Stimulated activated naive B cell treated with anti-CD40 and anti-IgM and Interleukin-4, amounts not matched to agents 10 μg/mL and 1 μg/mL and 100 μg/mL, for 72 hours (primary cell): ENCODE measurements around the gene REC8.

ENCODE experiments used
- ATAC-seq, 2 donors: fragments of 150-1000 bp; cut with Tn5 transposase; replicated peaks; 2 replicates each; pipeline ENCODE4 v1.10.0; 2021; ENCODE audit warnings: moderate library complexity in 1 of 2
- DNase-seq: peaks from one replicate; pipeline ENCODE4 v3.0.0; 2021
- H3K27ac Mint-ChIP-seq: one replicate; pipeline ENCODE4 v1.8.0; 2022; ENCODE audit warnings: mild to moderate bottlenecking, mixed read lengths
- H3K27me3 Mint-ChIP-seq, 2 donors: one replicate each; pipeline ENCODE4 v1.8.0; 2022; ENCODE audit warnings: mixed read lengths in 2 of 2
- H3K36me3 Mint-ChIP-seq, 2 donors: one replicate each; pipeline ENCODE4 v1.8.0; 2022; ENCODE audit warnings: mixed read lengths in 2 of 2, mild to moderate bottlenecking in 1 of 2
- H3K4me1 Mint-ChIP-seq, 2 donors: one replicate each; pipeline ENCODE4 v1.8.0; 2022; ENCODE audit warnings: mixed read lengths in 2 of 2, mild to moderate bottlenecking in 1 of 2
- H3K4me3 Mint-ChIP-seq, 2 donors: one replicate each; pipeline ENCODE4 v1.8.0; 2022; ENCODE audit warnings: mild to moderate bottlenecking in 2 of 2, mixed read lengths in 2 of 2, moderate library complexity in 1 of 2
- H3K9me3 Mint-ChIP-seq, 2 donors: one replicate each; pipeline ENCODE4 v1.8.0; 2022; ENCODE audit warnings: mixed read lengths in 2 of 2, mild to moderate bottlenecking in 1 of 2

The REC8 gene

DNA sequence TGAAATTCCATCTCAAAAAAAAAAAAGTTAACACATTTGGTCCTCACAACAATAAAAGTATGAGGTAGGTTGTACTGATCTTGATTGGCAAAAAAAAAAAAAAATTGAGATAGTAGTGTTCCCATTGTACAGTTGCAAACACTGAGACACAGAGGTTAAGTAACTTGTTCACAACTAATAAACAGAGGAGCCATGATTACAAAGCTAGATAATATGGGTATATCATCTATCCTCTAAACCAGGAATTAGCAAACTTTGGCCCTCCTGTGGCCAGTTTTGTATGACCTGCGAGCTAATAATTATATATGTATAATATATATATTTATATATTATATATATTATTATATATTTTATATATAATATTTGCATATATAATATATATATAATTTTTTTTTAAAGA, 38.1 kb upstream of the REC8 start:
- H3K4me3 Mint-ChIP-seq: no peak overlapping the region
- ATAC-seq (no peak), DNase-seq (no peak)
- H3K27ac Mint-ChIP-seq: no peak overlapping the region
- no peaks in the 10 kb centered on the region for H3K9me3 Mint-ChIP-seq
- H3K27me3 Mint-ChIP-seq: no peaks in the 10 kb centered on the region
- H3K36me3 Mint-ChIP-seq: peaks cover 20 to 23% of the 10 kb centered on the region in 2 donors
- peaks cover 33 to 46% of the 10 kb centered on the region in 2 donors for H3K4me1 Mint-ChIP-seq

DNA sequence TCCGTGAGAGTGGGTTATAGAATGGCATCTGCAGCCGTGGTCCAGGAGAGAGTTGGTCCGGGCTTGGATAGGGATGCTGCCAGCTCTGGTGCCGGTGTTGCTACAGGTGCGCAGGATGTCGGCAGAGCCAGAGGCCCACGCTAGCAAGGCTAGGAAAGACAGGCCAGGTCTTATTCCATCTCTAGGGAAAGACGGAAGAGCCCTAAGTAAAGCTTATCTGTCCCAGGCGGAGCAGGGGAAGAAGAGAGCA, 36.4 kb upstream of the REC8 start:
- Mint-ChIP-seq H3K9me3 (no peaks in the 10 kb centered on the region), H3K27me3 (no peaks in the 10 kb centered on the region), H3K4me1 (peaks cover 42 to 62% of the 10 kb centered on the region in 2 donors), H3K4me3 (peak overlapping the region; percentile 90 to 93), H3K27ac (peak overlapping the region; percentile 93), H3K36me3 (peaks cover 30 to 32% of the 10 kb centered on the region in 2 donors)
- ATAC-seq (peak; percentile 10), DNase-seq (no peak)

DNA sequence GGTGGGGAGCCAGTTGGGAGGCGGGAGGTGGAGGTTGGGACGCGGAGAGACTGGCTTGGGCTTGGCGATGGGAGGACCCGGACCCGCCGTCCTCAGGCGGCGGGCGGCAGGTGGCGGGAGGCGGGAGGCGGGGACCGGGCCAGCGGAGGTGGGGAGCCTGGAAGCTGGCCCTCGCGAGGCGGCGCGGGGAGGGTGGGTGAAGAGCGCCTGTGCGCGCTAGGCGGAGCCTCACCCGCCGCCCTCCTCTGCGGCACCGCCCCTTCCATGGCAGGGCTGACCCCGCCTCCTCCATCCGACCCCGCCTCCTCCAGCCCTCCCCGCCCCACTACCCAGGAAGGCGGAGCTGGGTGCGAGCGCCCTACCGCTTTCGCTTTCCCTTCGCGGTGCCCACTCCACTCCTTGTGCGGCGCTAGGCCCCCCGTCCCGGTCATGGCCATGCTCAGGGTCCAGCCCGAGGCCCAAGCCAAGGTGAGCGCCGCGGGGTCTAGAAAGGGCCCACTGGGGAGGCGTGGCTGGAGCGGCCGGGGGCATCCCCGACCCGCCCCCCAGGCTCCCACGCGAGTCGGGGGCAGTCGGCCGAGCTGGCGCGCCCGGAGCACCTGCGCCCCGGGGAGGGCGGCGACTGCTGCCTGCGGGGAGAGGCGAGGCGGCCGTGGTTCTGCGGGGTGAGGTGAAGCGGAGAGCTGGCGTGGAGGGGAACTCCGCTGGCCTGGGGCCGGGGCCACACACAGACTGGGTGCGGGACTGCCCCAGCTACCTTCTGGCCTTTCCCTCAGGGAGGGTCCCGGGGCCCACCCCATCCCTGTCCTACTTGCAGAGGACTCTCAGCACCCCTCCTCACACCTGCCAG, 35.8 kb upstream of the REC8 start, which contains the start of gene PSME1:
PSME1 (plus strand) TSS at position 361 of the 850 bp plus-strand sequence; CDS start at position 430, 69 bp downstream.
- ATAC-seq: peak; percentile 92 to 96
- H3K4me1 Mint-ChIP-seq: peaks cover 45 to 65% of the 10 kb centered on the region in 2 donors

DNA sequence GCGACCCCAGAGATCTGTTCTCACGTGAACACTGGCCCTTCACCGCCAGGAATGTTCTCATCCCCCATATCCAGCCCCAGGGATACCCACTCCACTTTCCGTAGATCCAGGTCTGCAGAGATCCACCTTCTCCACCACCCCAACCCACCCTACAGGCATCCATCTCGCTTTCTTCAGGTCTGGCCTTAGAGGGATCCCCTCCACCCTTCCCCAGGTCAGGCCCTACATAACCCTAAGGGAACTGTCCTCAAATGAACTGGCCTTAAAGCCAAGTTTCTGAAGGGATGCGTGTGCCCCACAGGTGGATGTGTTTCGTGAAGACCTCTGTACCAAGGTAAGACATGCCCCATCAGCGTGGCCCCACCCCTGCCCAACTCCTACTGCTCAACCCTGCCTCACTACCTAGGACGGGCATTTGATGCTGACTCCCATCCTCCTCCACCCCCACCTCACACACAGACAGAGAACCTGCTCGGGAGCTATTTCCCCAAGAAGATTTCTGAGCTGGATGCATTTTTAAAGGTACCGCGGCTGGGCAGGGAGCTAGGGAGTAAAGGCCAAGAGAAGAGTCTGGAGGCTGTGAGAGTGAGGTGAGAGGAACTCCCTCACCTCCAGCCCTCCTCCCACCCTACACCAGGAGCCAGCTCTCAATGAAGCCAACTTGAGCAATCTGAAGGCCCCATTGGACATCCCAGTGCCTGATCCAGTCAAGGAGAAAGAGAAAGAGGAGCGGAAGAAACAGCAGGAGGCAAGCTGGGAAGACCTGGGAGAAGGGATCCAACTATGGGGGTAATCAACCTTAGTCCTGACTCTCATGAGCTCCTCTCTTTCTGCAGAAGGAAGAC, 35.0 kb upstream of the REC8 start:
- ATAC-seq: no peak
- no peaks in the 10 kb centered on the region for H3K9me3 Mint-ChIP-seq
- H3K4me1 Mint-ChIP-seq: peaks cover 45 to 63% of the 10 kb centered on the region in 2 donors
- peak overlapping the region; percentile 97 for H3K27ac Mint-ChIP-seq
- DNase-seq: no peak
- peaks cover 30 to 35% of the 10 kb centered on the region in 2 donors for H3K36me3 Mint-ChIP-seq
- H3K27me3 Mint-ChIP-seq: no peaks in the 10 kb centered on the region
- H3K4me3 Mint-ChIP-seq: peak overlapping the region; percentile 90 to 93

More for the DNA sequence above, 35.8 kb upstream of the REC8 start, which contains the start of gene PSME1:
- Mint-ChIP-seq H3K27me3 (no peaks in the 10 kb centered on the region), H3K9me3 (no peaks in the 10 kb centered on the region), H3K4me3 (peak within 1 kb of the TSS; percentile 90 to 93), H3K36me3 (peaks cover 32 to 35% of the 10 kb centered on the region in 2 donors), H3K27ac (peak within 1 kb of the TSS; percentile 97)
- DNase-seq: peak; percentile 89

DNA sequence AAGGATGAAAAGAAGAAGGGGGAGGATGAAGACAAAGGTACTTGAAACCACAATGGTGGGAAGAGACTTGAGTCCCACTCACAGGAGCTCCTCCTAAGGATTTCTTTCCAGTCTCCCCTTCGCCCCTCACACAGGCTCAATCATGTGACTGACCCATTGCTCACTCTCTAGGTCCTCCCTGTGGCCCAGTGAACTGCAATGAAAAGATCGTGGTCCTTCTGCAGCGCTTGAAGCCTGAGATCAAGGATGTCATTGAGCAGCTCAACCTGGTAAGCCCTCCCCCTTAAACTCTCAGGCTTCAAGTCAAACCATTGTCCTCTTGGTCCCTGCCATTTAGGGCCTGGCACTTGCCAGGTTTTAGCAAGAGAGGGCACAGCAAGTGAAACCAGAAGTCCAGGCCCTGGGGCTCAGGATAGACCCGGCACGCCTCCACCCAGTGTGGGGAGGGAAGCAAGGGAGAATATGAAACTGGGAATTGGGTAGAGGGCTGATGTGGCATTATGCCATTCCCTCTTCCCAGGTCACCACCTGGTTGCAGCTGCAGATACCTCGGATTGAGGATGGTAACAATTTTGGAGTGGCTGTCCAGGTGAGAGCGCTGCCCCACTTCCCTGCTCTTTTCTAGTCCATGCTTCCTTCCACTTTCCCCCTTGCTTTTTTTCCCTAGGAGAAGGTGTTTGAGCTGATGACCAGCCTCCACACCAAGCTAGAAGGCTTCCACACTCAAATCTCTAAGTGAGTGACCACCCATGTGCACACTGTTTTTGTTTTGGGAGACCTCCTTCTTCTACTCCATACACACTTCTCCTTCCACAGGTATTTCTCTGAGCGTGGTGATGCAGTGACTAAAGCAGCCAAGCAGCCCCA, 34.1 kb upstream of the REC8 start:
- no peak for ATAC-seq
- no peak for DNase-seq
- Mint-ChIP-seq H3K36me3 (peaks cover 29 to 37% of the 10 kb centered on the region in 2 donors), H3K4me3 (peak overlapping the region; percentile 90 to 93), H3K27me3 (no peaks in the 10 kb centered on the region), H3K27ac (peak overlapping the region; percentile 74), H3K9me3 (no peaks in the 10 kb centered on the region), H3K4me1 (peaks cover 43 to 63% of the 10 kb centered on the region in 2 donors)

DNA sequence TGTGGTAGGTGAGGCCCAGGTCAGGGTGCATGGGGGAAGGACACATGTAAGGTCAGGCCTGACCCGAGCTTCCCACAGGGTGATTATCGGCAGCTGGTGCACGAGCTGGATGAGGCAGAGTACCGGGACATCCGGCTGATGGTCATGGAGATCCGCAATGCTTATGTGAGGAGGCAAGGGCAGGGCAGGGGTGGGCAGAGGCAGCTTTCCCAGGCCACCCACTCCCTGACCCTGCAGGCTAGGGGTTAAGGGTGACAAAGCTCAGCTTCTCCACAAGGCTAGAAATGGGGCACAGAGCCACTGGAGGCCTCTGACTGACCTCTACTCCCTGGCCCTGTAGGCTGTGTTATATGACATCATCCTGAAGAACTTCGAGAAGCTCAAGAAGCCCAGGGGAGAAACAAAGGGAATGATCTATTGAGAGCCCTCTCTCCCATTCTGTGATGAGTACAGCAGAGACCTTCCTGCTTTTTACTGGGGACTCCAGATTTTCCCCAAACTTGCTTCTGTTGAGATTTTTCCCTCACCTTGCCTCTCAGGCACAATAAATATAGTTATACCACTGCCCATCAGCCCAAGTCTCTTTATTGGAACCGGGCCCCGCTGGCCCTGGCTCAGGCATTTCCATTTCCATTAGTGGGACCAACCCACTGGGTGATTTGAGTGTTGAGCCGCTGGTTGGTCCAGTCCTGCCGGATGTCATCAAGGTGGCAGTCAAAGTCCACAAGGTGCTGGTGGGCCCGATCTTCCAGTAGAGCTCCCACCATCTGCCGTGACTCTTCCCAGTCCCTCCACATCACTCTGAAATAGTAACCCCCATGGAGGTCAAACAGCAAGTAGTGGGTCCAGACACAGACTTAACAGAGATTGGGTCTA, 33.2 kb upstream of the REC8 start:
- H3K9me3 Mint-ChIP-seq: no peaks in the 10 kb centered on the region
- peaks cover 37 to 45% of the 10 kb centered on the region in 2 donors for H3K36me3 Mint-ChIP-seq
- ATAC-seq: no peak
- peaks cover 48 to 69% of the 10 kb centered on the region in 2 donors for H3K4me1 Mint-ChIP-seq
- H3K27ac Mint-ChIP-seq: peak overlapping the region; percentile 74
- H3K4me3 Mint-ChIP-seq: peak overlapping the region; percentile 62 to 77
- DNase-seq: no peak
- H3K27me3 Mint-ChIP-seq: no peaks in the 10 kb centered on the region

DNA sequence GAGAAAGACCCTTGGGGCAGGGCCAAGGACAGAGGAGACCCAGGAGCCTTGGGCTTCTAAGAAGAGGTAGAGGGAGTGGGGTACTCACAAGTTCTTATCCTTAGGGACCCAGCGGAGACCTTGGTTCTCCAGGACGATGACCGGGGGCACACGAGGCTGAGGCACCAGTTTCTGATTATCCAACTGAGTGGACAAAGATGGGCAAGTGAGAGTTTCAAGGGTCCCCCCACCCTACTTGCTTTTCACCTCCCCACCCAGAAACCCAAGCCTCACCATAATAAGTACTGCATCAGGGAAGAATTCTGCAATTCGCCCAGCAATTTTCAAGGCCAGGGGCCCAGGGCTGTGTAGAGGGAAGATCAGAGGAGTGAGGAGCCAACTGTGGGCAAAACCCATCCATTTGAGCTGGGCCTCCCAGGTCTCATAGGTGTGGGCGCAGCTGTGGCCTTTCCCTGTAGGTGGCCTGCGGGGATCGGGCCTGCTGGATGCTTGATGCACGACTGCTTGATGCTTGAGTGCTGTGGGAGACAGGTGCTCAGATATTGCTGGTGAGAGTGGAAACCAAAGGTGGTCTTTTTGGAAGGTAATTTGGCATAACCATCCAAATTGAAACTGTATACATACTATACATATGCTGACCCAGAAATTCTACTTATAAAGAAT, 32.5 kb upstream of the REC8 start:
- Mint-ChIP-seq H3K9me3 (no peaks in the 10 kb centered on the region), H3K4me3 (peak overlapping the region; percentile 62 to 77), H3K4me1 (peaks cover 51 to 76% of the 10 kb centered on the region in 2 donors), H3K27me3 (no peaks in the 10 kb centered on the region), H3K27ac (peak overlapping the region; percentile 75), H3K36me3 (peaks cover 41 to 52% of the 10 kb centered on the region in 2 donors)
- ATAC-seq (no peak), DNase-seq (no peak)

DNA sequence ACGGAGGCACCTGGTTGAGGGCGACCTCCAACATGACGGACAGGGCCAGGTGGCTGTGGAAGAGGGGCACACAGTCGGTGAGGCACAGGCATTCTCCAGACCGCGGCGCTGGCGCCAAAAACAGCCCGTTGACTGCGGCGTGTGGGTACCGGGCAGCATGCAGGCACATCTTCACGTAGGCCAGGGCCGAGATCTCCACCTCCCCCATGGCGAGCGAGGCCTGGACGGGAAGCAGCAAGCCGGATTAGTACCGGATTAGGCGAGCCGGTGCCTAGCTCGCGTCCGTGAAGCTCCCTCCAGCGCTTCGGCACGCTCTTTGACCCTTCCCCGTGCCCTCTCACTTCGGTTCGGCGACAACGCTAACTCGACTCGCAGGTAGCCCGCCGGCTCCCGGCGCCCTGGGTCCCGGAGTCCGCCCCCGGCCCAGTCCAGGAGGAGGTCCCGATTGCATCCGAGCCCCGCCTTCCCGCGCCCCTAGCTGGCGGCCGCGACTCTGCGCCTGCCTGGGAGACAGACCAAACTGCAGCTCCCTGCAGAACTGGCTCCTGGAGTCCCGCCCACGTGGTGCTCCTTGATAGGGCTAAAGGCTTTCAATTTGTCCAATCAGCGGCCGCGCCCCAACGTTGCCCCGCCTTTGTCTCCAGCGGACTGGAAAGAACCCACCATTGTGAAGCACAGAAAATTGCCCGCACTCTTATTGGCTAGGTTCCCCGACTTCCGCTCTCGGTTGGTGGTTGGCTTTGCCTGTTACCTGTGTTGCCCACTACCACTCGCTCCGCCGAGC, 30.6 kb upstream of the REC8 start, which contains the start of gene EMC9:
EMC9 (minus strand) TSS at position 495 of the 784 bp plus-strand sequence; CDS start at position 208, 287 bp downstream.
- peaks cover 56 to 86% of the 10 kb centered on the region in 2 donors for H3K4me1 Mint-ChIP-seq
- peak within 1 kb of the TSS; percentile 88 for H3K27ac Mint-ChIP-seq
- peak within 1 kb of the TSS; percentile 85 to 94 for H3K4me3 Mint-ChIP-seq
- no peaks in the 10 kb centered on the region for H3K27me3 Mint-ChIP-seq
- peak; percentile 88 to 89 for ATAC-seq
- peaks cover 54 to 67% of the 10 kb centered on the region in 2 donors for H3K36me3 Mint-ChIP-seq
- peak; percentile 98 for DNase-seq
- H3K9me3 Mint-ChIP-seq: no peaks in the 10 kb centered on the region

DNA sequence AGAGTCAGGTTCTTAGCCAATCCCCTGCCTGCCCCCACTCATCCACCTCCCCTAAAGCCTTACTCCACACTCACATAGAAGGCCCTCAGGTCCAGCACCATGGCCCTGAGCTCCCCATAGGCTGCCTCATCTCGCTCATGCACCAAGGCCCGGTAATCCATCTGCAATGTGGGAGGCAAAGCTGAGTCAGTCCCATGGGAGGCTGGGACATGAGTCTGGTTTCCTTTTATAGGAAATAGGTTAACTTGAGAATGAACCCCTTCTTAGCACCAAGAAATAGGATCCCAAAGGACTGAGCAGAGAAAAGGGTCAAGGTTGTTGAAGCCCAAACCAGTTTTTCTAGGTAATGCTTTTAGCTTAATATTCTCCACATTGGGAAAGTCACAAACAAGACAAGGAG, 28.4 kb upstream of the REC8 start:
- Mint-ChIP-seq H3K27ac (no peak overlapping the region), H3K9me3 (no peaks in the 10 kb centered on the region), H3K4me1 (peaks cover 46 to 77% of the 10 kb centered on the region in 2 donors), H3K4me3 (no peak overlapping the region), H3K36me3 (peaks cover 46 to 55% of the 10 kb centered on the region in 2 donors), H3K27me3 (no peaks in the 10 kb centered on the region)
- DNase-seq (no peak), ATAC-seq (no peak)

DNA sequence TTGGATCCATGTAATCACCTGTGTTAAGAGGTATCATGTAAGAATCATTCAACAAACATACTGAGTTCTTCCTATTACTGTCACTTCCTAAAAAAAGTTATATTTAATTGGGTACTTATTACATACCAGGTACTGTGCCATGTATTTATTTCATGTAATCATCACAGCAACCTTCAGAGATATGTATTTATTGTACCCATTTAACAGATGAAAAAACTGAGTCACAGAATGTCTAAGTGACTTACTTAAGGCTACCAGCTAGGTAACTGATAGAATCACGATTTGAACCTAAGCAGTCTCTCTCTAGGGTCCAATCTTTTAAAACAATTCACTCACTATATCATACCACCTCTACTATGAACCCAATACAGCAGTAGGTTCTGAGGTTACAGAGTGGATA, 27.4 kb upstream of the REC8 start:
- no peak for DNase-seq
- Mint-ChIP-seq H3K9me3 (no peaks in the 10 kb centered on the region), H3K27ac (no peak overlapping the region), H3K36me3 (peaks cover 43 to 52% of the 10 kb centered on the region in 2 donors), H3K4me1 (peaks cover 43 to 77% of the 10 kb centered on the region in 2 donors), H3K27me3 (no peaks in the 10 kb centered on the region), H3K4me3 (no peak overlapping the region)
- ATAC-seq: no peak

GRCh38 chr14:24145219-24145618, 26.7 kb upstream of the REC8 start:
- Mint-ChIP-seq H3K9me3 (no peaks in the 10 kb centered on the region), H3K4me1 (peaks cover 44 to 75% of the 10 kb centered on the region in 2 donors), H3K27ac (peak overlapping the region; percentile 97), H3K27me3 (no peaks in the 10 kb centered on the region), H3K4me3 (peak overlapping the region; percentile 96 to 97), H3K36me3 (peaks cover 43 to 53% of the 10 kb centered on the region in 2 donors)
- ATAC-seq (no peak), DNase-seq (no peak)
